GM12878 (cell line): Measurements from ENCODE around the gene DMPK. TPM values are rescaled to one million over a fixed set of nuclear protein-coding genes. Genes with fewer than 3 reads are reported as not detected.

Experiments used
- CBFB ChIP-seq: IDR thresholded peaks from 2 replicates; pipeline ENCODE4 v1.6.1; 2016; ENCODE audit warnings: antibody characterized with exemption, low read depth
- FOXK2 ChIP-seq: fragments of 450-650 bp; IDR thresholded peaks from 2 replicates; pipeline ENCODE4 v1.6.1; 2017; ENCODE audit warnings: mild to moderate bottlenecking, moderate library complexity
- GATAD2B ChIP-seq: fragments of 450-650 bp; conservative IDR thresholded peaks from 2 replicates; pipeline ENCODE4 v1.6.1; 2017; ENCODE audit warnings: low read depth, mild to moderate bottlenecking, moderate library complexity
- HDAC6 ChIP-seq: fragments of 200-600 bp; sonication (generic); IDR thresholded peaks from one replicate; pipeline ENCODE4 v1.8.0; 2017; ENCODE audit warnings: antibody characterized with exemption; ENCODE audit not compliant: unreplicated experiment
- HDGF ChIP-seq: fragments of 450-650 bp; IDR thresholded peaks from 2 replicates; pipeline ENCODE4 v1.6.1; 2016; ENCODE audit warnings: antibody characterized with exemption
- NFIC ChIP-seq: IDR thresholded peaks from 2 replicates; pipeline ENCODE4 v1.6.1; 2012; ENCODE audit warnings: low read depth, mild to moderate bottlenecking, inconsistent platforms, low read length, moderate library complexity
- POLR2A ChIP-seq: IDR thresholded peaks from 2 replicates; pipeline ENCODE4 v1.6.1; 2011; ENCODE audit warnings: low read depth, mild to moderate bottlenecking, low read length
- SIX5 ChIP-seq: IDR thresholded peaks from 2 replicates; pipeline ENCODE4 v1.6.1; 2011; ENCODE audit warnings: mild to moderate bottlenecking, low read depth, low read length, moderate library complexity; ENCODE audit not compliant: severe bottlenecking
- polyA plus RNA-seq, 11 experiments: library from polyadenylated mRNA; depleted of rRNA in 4 of 11; unstranded in 6 of 11; stranded (reverse) in 5 of 11; fragments of >200 nt; fragmentation: Nextera tagmentation in 4 of 11; fragmentation: Illumina TruSeq in 1 of 11; extraction: Ambion mirVana in 4 of 11; extraction: Trizol in 1 of 11; gene quantifications; 1 replicate in 1 of 11; 2 replicates in 10 of 11; pipeline versions ENCODE4 v1.2.1 to v1.2.3, GENCODE V29; 2011 to 2016; ENCODE audit warnings: inconsistent platforms in 2 of 11, missing spikeins in 2 of 11, low read depth in 1 of 11
- total RNA-seq, 4 experiments: library from RNA; depleted of rRNA in 3 of 4; stranded (reverse); fragments of >200 nt in 3 of 4; fragmentation: Illumina TruSeq in 1 of 4; extraction: Trizol in 1 of 4; gene quantifications; 2 replicates each; pipeline versions ENCODE4 v1.2.1 to v1.2.3, GENCODE V29; 2013 to 2021
- TF ChIP-seq, protein P1 (sequence below): fragments of 450-650 bp; IDR thresholded peaks from 2 replicates; pipeline ENCODE4 v1.6.1; 2017; ENCODE audit warnings: mild to moderate bottlenecking
- TF ChIP-seq, protein P2 (sequence below): fragments of 450-650 bp; IDR thresholded peaks from 2 replicates; pipeline ENCODE4 v1.6.1; 2018; ENCODE audit warnings: mild to moderate bottlenecking, low read depth, moderate library complexity; ENCODE audit not compliant: partially characterized antibody
- TF ChIP-seq, protein P3 (sequence below): fragments of 450-650 bp; formaldehyde crosslinking; IDR thresholded peaks from 2 replicates; pipeline ENCODE4 v1.4.0; 2022; ENCODE audit warnings: mild to moderate bottlenecking, moderate library complexity
- TF ChIP-seq, protein P4 (sequence below): fragments of 450-650 bp; IDR thresholded peaks from 2 replicates; pipeline ENCODE4 v1.6.1; 2017; ENCODE audit warnings: antibody characterized with exemption, mild to moderate bottlenecking, moderate library complexity
- TF ChIP-seq, protein P5 (sequence below): fragments of 450-650 bp; IDR thresholded peaks from 2 replicates; pipeline ENCODE4 v1.6.1; 2017; ENCODE audit warnings: mild to moderate bottlenecking, low read depth, inconsistent platforms; ENCODE audit not compliant: poor library complexity, severe bottlenecking
- TF ChIP-seq, protein P6 (sequence below): fragments of 450-650 bp; IDR thresholded peaks from 2 replicates; pipeline ENCODE4 v1.6.1; 2014; ENCODE audit warnings: mild to moderate bottlenecking

The DMPK gene
- total and polyA plus RNA-seq, 10 of the 15 experiments (the other 5 are each of a cell fraction or from before 2014, with no cell fraction given), result 0.60 to 33.6 (median 5.2) TPM

DNA sequence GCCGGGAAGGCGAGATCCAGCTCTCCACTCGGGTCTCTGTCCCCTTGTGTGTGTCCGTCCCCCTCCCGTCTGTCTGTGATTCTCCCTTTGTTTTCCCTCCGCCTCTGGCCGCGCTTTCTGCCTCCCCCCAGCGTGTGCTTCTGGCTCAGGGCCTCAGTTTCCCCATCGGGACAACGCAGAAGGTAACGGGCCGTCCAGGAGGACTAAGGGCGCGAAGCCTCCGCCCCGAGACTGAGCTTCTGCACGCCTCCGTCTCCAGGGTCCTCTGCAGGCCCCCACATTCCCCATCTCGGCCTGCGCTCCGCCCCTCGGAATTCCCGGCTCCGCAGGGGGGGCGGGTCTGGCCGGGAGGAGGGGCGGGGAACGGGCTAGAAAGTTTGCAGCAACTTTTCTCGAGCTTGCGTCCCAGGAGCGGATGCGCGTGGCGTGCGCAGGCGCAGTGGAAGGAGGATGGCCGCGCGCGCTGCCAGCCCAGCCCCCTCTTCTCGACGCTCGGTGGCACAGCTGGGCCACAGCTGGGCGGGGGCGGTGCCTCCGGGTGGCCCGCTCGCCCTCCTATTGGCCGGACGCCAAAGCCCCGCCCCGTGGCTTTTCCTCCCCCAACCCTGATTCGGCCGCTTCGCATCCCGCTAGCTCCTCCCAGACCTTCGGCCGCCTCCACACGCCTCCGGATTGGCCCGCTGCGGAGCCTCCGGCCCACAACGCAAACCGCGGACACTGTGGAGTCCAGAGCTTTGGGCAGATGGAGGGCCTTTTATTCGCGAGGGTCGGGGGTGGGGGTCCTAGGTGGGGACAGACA is 13.1 kb downstream of the DMPK start, which contains the start of gene SIX5 (continued):
- TF ChIP-seq, protein P1, sequence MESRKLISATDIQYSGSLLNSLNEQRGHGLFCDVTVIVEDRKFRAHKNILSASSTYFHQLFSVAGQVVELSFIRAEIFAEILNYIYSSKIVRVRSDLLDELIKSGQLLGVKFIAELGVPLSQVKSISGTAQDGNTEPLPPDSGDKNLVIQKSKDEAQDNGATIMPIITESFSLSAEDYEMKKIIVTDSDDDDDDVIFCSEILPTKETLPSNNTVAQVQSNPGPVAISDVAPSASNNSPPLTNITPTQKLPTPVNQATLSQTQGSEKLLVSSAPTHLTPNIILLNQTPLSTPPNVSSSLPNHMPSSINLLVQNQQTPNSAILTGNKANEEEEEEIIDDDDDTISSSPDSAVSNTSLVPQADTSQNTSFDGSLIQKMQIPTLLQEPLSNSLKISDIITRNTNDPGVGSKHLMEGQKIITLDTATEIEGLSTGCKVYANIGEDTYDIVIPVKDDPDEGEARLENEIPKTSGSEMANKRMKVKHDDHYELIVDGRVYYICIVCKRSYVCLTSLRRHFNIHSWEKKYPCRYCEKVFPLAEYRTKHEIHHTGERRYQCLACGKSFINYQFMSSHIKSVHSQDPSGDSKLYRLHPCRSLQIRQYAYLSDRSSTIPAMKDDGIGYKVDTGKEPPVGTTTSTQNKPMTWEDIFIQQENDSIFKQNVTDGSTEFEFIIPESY, result no peak
- TF ChIP-seq SIX5, result no peak
- no peak for TF ChIP-seq NFIC
- TF ChIP-seq GATAD2B, result no peak
- TF ChIP-seq POLR2A, result peak; percentile 84
- TF ChIP-seq CBFB, result peak; percentile 49; the same call in 1 of the 2 replicates
- TF ChIP-seq, protein P2, sequence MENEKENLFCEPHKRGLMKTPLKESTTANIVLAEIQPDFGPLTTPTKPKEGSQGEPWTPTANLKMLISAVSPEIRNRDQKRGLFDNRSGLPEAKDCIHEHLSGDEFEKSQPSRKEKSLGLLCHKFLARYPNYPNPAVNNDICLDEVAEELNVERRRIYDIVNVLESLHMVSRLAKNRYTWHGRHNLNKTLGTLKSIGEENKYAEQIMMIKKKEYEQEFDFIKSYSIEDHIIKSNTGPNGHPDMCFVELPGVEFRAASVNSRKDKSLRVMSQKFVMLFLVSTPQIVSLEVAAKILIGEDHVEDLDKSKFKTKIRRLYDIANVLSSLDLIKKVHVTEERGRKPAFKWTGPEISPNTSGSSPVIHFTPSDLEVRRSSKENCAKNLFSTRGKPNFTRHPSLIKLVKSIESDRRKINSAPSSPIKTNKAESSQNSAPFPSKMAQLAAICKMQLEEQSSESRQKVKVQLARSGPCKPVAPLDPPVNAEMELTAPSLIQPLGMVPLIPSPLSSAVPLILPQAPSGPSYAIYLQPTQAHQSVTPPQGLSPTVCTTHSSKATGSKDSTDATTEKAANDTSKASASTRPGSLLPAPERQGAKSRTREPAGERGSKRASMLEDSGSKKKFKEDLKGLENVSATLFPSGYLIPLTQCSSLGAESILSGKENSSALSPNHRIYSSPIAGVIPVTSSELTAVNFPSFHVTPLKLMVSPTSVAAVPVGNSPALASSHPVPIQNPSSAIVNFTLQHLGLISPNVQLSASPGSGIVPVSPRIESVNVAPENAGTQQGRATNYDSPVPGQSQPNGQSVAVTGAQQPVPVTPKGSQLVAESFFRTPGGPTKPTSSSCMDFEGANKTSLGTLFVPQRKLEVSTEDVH, result no peak
- TF ChIP-seq HDGF, result peak; percentile 17; the same call in 1 of the 2 replicates
- TF ChIP-seq, protein P3, sequence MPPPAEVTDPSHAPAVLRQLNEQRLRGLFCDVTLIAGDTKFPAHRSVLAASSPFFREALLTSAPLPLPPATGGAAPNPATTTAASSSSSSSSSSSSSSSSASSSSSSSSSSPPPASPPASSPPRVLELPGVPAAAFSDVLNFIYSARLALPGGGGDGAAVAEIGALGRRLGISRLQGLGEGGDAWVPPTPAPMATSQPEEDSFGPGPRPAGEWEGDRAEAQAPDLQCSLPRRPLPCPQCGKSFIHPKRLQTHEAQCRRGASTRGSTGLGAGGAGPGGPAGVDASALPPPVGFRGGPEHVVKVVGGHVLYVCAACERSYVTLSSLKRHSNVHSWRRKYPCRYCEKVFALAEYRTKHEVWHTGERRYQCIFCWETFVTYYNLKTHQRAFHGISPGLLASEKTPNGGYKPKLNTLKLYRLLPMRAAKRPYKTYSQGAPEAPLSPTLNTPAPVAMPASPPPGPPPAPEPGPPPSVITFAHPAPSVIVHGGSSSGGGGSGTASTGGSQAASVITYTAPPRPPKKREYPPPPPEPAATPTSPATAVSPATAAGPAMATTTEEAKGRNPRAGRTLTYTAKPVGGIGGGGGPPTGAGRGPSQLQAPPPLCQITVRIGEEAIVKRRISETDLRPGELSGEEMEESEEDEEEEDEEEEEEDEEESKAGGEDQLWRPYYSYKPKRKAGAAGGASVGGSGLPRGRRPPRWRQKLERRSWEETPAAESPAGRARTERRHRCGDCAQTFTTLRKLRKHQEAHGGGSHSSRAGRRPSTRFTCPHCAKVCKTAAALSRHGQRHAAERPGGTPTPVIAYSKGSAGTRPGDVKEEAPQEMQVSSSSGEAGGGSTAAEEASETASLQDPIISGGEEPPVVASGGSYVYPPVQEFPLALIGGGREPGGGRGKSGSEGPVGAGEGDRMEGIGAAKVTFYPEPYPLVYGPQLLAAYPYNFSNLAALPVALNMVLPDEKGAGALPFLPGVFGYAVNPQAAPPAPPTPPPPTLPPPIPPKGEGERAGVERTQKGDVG, result no peak
- TF ChIP-seq, protein P4, sequence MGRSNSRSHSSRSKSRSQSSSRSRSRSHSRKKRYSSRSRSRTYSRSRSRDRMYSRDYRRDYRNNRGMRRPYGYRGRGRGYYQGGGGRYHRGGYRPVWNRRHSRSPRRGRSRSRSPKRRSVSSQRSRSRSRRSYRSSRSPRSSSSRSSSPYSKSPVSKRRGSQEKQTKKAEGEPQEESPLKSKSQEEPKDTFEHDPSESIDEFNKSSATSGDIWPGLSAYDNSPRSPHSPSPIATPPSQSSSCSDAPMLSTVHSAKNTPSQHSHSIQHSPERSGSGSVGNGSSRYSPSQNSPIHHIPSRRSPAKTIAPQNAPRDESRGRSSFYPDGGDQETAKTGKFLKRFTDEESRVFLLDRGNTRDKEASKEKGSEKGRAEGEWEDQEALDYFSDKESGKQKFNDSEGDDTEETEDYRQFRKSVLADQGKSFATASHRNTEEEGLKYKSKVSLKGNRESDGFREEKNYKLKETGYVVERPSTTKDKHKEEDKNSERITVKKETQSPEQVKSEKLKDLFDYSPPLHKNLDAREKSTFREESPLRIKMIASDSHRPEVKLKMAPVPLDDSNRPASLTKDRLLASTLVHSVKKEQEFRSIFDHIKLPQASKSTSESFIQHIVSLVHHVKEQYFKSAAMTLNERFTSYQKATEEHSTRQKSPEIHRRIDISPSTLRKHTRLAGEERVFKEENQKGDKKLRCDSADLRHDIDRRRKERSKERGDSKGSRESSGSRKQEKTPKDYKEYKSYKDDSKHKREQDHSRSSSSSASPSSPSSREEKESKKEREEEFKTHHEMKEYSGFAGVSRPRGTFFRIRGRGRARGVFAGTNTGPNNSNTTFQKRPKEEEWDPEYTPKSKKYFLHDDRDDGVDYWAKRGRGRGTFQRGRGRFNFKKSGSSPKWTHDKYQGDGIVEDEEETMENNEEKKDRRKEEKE, result no peak
- no peak for TF ChIP-seq FOXK2
- TF ChIP-seq, protein P5, sequence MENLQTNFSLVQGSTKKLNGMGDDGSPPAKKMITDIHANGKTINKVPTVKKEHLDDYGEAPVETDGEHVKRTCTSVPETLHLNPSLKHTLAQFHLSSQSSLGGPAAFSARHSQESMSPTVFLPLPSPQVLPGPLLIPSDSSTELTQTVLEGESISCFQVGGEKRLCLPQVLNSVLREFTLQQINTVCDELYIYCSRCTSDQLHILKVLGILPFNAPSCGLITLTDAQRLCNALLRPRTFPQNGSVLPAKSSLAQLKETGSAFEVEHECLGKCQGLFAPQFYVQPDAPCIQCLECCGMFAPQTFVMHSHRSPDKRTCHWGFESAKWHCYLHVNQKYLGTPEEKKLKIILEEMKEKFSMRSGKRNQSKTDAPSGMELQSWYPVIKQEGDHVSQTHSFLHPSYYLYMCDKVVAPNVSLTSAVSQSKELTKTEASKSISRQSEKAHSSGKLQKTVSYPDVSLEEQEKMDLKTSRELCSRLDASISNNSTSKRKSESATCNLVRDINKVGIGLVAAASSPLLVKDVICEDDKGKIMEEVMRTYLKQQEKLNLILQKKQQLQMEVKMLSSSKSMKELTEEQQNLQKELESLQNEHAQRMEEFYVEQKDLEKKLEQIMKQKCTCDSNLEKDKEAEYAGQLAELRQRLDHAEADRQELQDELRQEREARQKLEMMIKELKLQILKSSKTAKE, result no peak
- TF ChIP-seq, protein P6, sequence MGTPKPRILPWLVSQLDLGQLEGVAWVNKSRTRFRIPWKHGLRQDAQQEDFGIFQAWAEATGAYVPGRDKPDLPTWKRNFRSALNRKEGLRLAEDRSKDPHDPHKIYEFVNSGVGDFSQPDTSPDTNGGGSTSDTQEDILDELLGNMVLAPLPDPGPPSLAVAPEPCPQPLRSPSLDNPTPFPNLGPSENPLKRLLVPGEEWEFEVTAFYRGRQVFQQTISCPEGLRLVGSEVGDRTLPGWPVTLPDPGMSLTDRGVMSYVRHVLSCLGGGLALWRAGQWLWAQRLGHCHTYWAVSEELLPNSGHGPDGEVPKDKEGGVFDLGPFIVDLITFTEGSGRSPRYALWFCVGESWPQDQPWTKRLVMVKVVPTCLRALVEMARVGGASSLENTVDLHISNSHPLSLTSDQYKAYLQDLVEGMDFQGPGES, result no peak
- TF ChIP-seq HDAC6, result no peak
